ENCODE measurements around the gene GABRR3. TPM values are rescaled to one million over a fixed set of nuclear protein-coding genes. Genes with fewer than 3 reads are reported as not detected.

GABRR3 gene
- total RNA-seq, 4 donors from 2014 or later, result not detected

GRCh38 chr3:98010194-98010882, 24.8 kb downstream of the GABRR3 start:
- H3K36me3 ChIP-seq, result no peaks in the 10 kb centered on the region
- 83% methylated on average over 7 of the region's 7 CpGs for WGBS
- no peak for DNase-seq (ENCODE audit: extremely low spot score)
- TF ChIP-seq CTCF (IDR thresholded peaks at IDR 0.05), result no peak
- no peak for TF ChIP-seq EP300 (IDR thresholded peaks at IDR 0.05)
- TF ChIP-seq POLR2A (IDR thresholded peaks at IDR 0.05; ENCODE audit: low read depth), result no peak
- TF ChIP-seq POLR2AphosphoS5 (IDR thresholded peaks at IDR 0.05), result no peak
- no peak overlapping the region for H3K27ac ChIP-seq (replicated peaks in 1 of 4)
- H3K4me3 ChIP-seq, result no peak overlapping the region
- H3K9me3 ChIP-seq, result peaks cover 0 to 3% (median 0%) of the 10 kb centered on the region in 4 donors
- peaks cover 0 to 11% (median 7%) of the 10 kb centered on the region in 4 donors for H3K4me1 ChIP-seq
- intact Hi-C loops (cut with DNase I), result no loop called here
- no peaks in the 10 kb centered on the region for H3K27me3 ChIP-seq

GRCh38 chr3:98008855-98009254, 26.3 kb downstream of the GABRR3 start:
- no peaks in the 10 kb centered on the region for H3K36me3 ChIP-seq
- peaks cover 0 to 3% (median 0%) of the 10 kb centered on the region in 4 donors for H3K9me3 ChIP-seq
- H3K27me3 ChIP-seq, result no peaks in the 10 kb centered on the region
- no peak overlapping the region for H3K27ac ChIP-seq (replicated peaks in 1 of 4)
- no peak overlapping the region for H3K4me3 ChIP-seq
- H3K4me1 ChIP-seq, result peaks cover 0 to 6% (median 5%) of the 10 kb centered on the region in 4 donors
- no peak for TF ChIP-seq CTCF (IDR thresholded peaks at IDR 0.05)
- no peak for TF ChIP-seq POLR2AphosphoS5 (IDR thresholded peaks at IDR 0.05)
- no peak for TF ChIP-seq EP300 (IDR thresholded peaks at IDR 0.05)
- TF ChIP-seq POLR2A (IDR thresholded peaks at IDR 0.05; ENCODE audit: low read depth), result no peak
- DNase-seq (ENCODE audit: extremely low spot score), result no peak
- 76% methylated on average over 2 of the region's 2 CpGs for WGBS
- intact Hi-C loops (cut with DNase I), result no loop called here

GRCh38 chr3:98005438-98005837, 29.7 kb downstream of the GABRR3 start:
- no peak overlapping the region for H3K27ac ChIP-seq (replicated peaks in 1 of 4)
- no peak for DNase-seq (ENCODE audit: extremely low spot score)
- H3K4me1 ChIP-seq, result no peaks in the 10 kb centered on the region
- H3K9me3 ChIP-seq, result no peaks in the 10 kb centered on the region
- H3K27me3 ChIP-seq, result no peaks in the 10 kb centered on the region
- no peak overlapping the region for H3K4me3 ChIP-seq
- WGBS, result 75% methylated on average over 2 of the region's 2 CpGs
- TF ChIP-seq POLR2A (IDR thresholded peaks at IDR 0.05; ENCODE audit: low read depth) (no peak), CTCF (IDR thresholded peaks at IDR 0.05) (no peak), EP300 (IDR thresholded peaks at IDR 0.05) (no peak), POLR2AphosphoS5 (IDR thresholded peaks at IDR 0.05) (no peak)
- H3K36me3 ChIP-seq, result no peaks in the 10 kb centered on the region
- intact Hi-C loops (cut with DNase I), result no loop called here

- H3K4me1 ChIP-seq, result no peaks in the 10 kb centered on the region
- no peaks in the 10 kb centered on the region for H3K9me3 ChIP-seq
- 78% methylated on average over 3 of the region's 3 CpGs for WGBS
- no peak overlapping the region for H3K27ac ChIP-seq (replicated peaks in 1 of 4)
- DNase-seq (ENCODE audit: extremely low spot score), result no peak
- H3K27me3 ChIP-seq, result no peaks in the 10 kb centered on the region
- intact Hi-C loops (cut with DNase I), result no loop called here
- H3K36me3 ChIP-seq, result no peaks in the 10 kb centered on the region
- H3K4me3 ChIP-seq, result no peak overlapping the region
- TF ChIP-seq EP300 (IDR thresholded peaks at IDR 0.05) (no peak), CTCF (IDR thresholded peaks at IDR 0.05) (no peak), POLR2A (IDR thresholded peaks at IDR 0.05; ENCODE audit: low read depth) (no peak), POLR2AphosphoS5 (IDR thresholded peaks at IDR 0.05) (no peak)
These were observed 30.4 kb downstream of the GABRR3 start for GRCh38 chr3:98004721-98005120.

Measured in esophagus muscularis mucosa (tissue), 4 donors.